Activated T-cell treated with anti-CD3 and anti-CD28 coated beads, Interleukin-2, amount 50 U/mL, for 24 hours (primary cell): Measurements from ENCODE around the gene COLGALT1.

ENCODE experiments used
- DNase-seq: peaks from one replicate; pipeline ENCODE4 v3.0.0-alpha.2; 2020
- H3K27ac Mint-ChIP-seq: 2 replicates; pipeline ENCODE4 v1.8.0; 2020; ENCODE audit warnings: mild to moderate bottlenecking, mixed read lengths
- H3K27me3 Mint-ChIP-seq: 2 replicates; pipeline ENCODE4 v1.8.0; 2020; ENCODE audit warnings: mixed read lengths
- H3K36me3 Mint-ChIP-seq: 2 replicates; pipeline ENCODE4 v1.8.0; 2020; ENCODE audit warnings: low read depth, mixed read lengths
- H3K4me1 Mint-ChIP-seq: 2 replicates; pipeline ENCODE4 v1.8.0; 2020; ENCODE audit warnings: low read depth, mixed read lengths
- H3K4me3 Mint-ChIP-seq: 2 replicates; pipeline ENCODE4 v1.8.0; 2020; ENCODE audit warnings: mild to moderate bottlenecking, moderate library complexity, mixed read lengths
- H3K9me3 Mint-ChIP-seq: 2 replicates; pipeline ENCODE4 v1.8.0; 2020; ENCODE audit warnings: mixed read lengths

COLGALT1 gene

GRCh38 chr19:17606590-17607185 is 51.2 kb downstream of the COLGALT1 start:
- H3K4me1 Mint-ChIP-seq, result peaks cover 8% of the 10 kb centered on the region
- H3K36me3 Mint-ChIP-seq, result no peaks in the 10 kb centered on the region
- H3K27ac Mint-ChIP-seq, result peak overlapping the region; percentile 72
- no peak for DNase-seq
- H3K9me3 Mint-ChIP-seq, result no peaks in the 10 kb centered on the region
- H3K4me3 Mint-ChIP-seq, result peak overlapping the region; percentile 73
- H3K27me3 Mint-ChIP-seq, result peaks cover 29% of the 10 kb centered on the region

GRCh38 chr19:17607936-17608335 is 52.5 kb downstream of the COLGALT1 start:
- no peak overlapping the region for H3K27ac Mint-ChIP-seq
- no peaks in the 10 kb centered on the region for H3K9me3 Mint-ChIP-seq
- no peak for DNase-seq
- H3K4me1 Mint-ChIP-seq, result peaks cover 8% of the 10 kb centered on the region
- peaks cover 22% of the 10 kb centered on the region for H3K27me3 Mint-ChIP-seq
- H3K4me3 Mint-ChIP-seq, result no peak overlapping the region
- no peaks in the 10 kb centered on the region for H3K36me3 Mint-ChIP-seq

- Mint-ChIP-seq H3K27me3 (peaks cover 13% of the 10 kb centered on the region), H3K36me3 (no peaks in the 10 kb centered on the region), H3K4me3 (no peak overlapping the region), H3K4me1 (peaks cover 8% of the 10 kb centered on the region), H3K9me3 (no peaks in the 10 kb centered on the region), H3K27ac (no peak overlapping the region)
- DNase-seq, result no peak
Observed at GRCh38 chr19:17610384-17610783, 54.9 kb downstream of the COLGALT1 start.

GRCh38 chr19:17611462-17612244 is 56.2 kb downstream of the COLGALT1 start:
- peaks cover 5% of the 10 kb centered on the region for H3K4me1 Mint-ChIP-seq
- H3K4me3 Mint-ChIP-seq, result no peak overlapping the region
- peaks cover 21% of the 10 kb centered on the region for H3K27me3 Mint-ChIP-seq
- no peak overlapping the region for H3K27ac Mint-ChIP-seq
- no peaks in the 10 kb centered on the region for H3K9me3 Mint-ChIP-seq
- DNase-seq, result no peak
- no peaks in the 10 kb centered on the region for H3K36me3 Mint-ChIP-seq

- Mint-ChIP-seq H3K9me3 (no peaks in the 10 kb centered on the region), H3K4me1 (peaks cover 6% of the 10 kb centered on the region), H3K27ac (no peak overlapping the region), H3K36me3 (no peaks in the 10 kb centered on the region), H3K27me3 (peaks cover 47% of the 10 kb centered on the region), H3K4me3 (no peak overlapping the region)
- DNase-seq, result no peak
Observed at GRCh38 chr19:17614476-17614875, 59.0 kb downstream of the COLGALT1 start.

- Mint-ChIP-seq H3K4me3 (no peak overlapping the region), H3K27me3 (peaks cover 55% of the 10 kb centered on the region), H3K27ac (no peak overlapping the region), H3K4me1 (peaks cover 6% of the 10 kb centered on the region), H3K36me3 (no peaks in the 10 kb centered on the region), H3K9me3 (no peaks in the 10 kb centered on the region)
- no peak for DNase-seq
Observed at GRCh38 chr19:17615889-17616685, 60.6 kb downstream of the COLGALT1 start.

GRCh38 chr19:17616686-17616960 is 61.2 kb downstream of the COLGALT1 start:
- DNase-seq, result no peak
- H3K4me3 Mint-ChIP-seq, result no peak overlapping the region
- H3K9me3 Mint-ChIP-seq, result peaks cover 1% of the 10 kb centered on the region
- no peak overlapping the region for H3K27ac Mint-ChIP-seq
- peaks cover 55% of the 10 kb centered on the region for H3K27me3 Mint-ChIP-seq
- peaks cover 6% of the 10 kb centered on the region for H3K4me1 Mint-ChIP-seq
- no peaks in the 10 kb centered on the region for H3K36me3 Mint-ChIP-seq

GRCh38 chr19:17616961-17617806 is 61.7 kb downstream of the COLGALT1 start:
- Mint-ChIP-seq H3K36me3 (no peaks in the 10 kb centered on the region), H3K4me3 (no peak overlapping the region), H3K27ac (no peak overlapping the region), H3K4me1 (peaks cover 6% of the 10 kb centered on the region), H3K27me3 (peaks cover 52% of the 10 kb centered on the region), H3K9me3 (peaks cover 4% of the 10 kb centered on the region)
- DNase-seq, result no peak

- H3K36me3 Mint-ChIP-seq, result no peaks in the 10 kb centered on the region
- H3K4me1 Mint-ChIP-seq, result peaks cover 9% of the 10 kb centered on the region
- H3K27me3 Mint-ChIP-seq, result peaks cover 49% of the 10 kb centered on the region
- H3K4me3 Mint-ChIP-seq, result no peak overlapping the region
- no peak overlapping the region for H3K27ac Mint-ChIP-seq
- peaks cover 4% of the 10 kb centered on the region for H3K9me3 Mint-ChIP-seq
- no peak for DNase-seq
Observed at GRCh38 chr19:17617807-17618192, 62.4 kb downstream of the COLGALT1 start.

- no peak overlapping the region for H3K27ac Mint-ChIP-seq
- H3K4me3 Mint-ChIP-seq, result no peak overlapping the region
- peaks cover 49% of the 10 kb centered on the region for H3K27me3 Mint-ChIP-seq
- no peaks in the 10 kb centered on the region for H3K36me3 Mint-ChIP-seq
- H3K4me1 Mint-ChIP-seq, result peaks cover 10% of the 10 kb centered on the region
- peaks cover 4% of the 10 kb centered on the region for H3K9me3 Mint-ChIP-seq
- DNase-seq, result no peak
Observed at GRCh38 chr19:17618281-17618903, 62.9 kb downstream of the COLGALT1 start.

GRCh38 chr19:17618936-17619335 is 63.5 kb downstream of the COLGALT1 start:
- Mint-ChIP-seq H3K27ac (no peak overlapping the region), H3K4me1 (peaks cover 10% of the 10 kb centered on the region), H3K27me3 (peaks cover 49% of the 10 kb centered on the region), H3K4me3 (no peak overlapping the region), H3K9me3 (peaks cover 4% of the 10 kb centered on the region), H3K36me3 (no peaks in the 10 kb centered on the region)
- DNase-seq, result no peak

- H3K9me3 Mint-ChIP-seq, result peaks cover 4% of the 10 kb centered on the region
Observed at GRCh38 chr19:17620696-17621095, 65.2 kb downstream of the COLGALT1 start.

GRCh38 chr19:17623224-17623935 is 67.9 kb downstream of the COLGALT1 start:
- no peak for DNase-seq
- H3K27me3 Mint-ChIP-seq, result peaks cover 17% of the 10 kb centered on the region
- H3K9me3 Mint-ChIP-seq, result peaks cover 4% of the 10 kb centered on the region
- no peaks in the 10 kb centered on the region for H3K36me3 Mint-ChIP-seq
- H3K4me3 Mint-ChIP-seq, result no peak overlapping the region
- no peak overlapping the region for H3K27ac Mint-ChIP-seq
- peaks cover 4% of the 10 kb centered on the region for H3K4me1 Mint-ChIP-seq

More at GRCh38 chr19:17620696-17621095, 65.2 kb downstream of the COLGALT1 start:
- H3K36me3 Mint-ChIP-seq, result no peaks in the 10 kb centered on the region
- no peak overlapping the region for H3K27ac Mint-ChIP-seq
- no peak for DNase-seq
- peaks cover 10% of the 10 kb centered on the region for H3K4me1 Mint-ChIP-seq
- H3K27me3 Mint-ChIP-seq, result peaks cover 41% of the 10 kb centered on the region
- no peak overlapping the region for H3K4me3 Mint-ChIP-seq
